H1 (cell line): ENCODE measurements around the gene PXMP4. TPM values are rescaled to one million over a fixed set of nuclear protein-coding genes. Genes with fewer than 3 reads are reported as not detected.

Experiments
- CTCF ChIA-PET: fragments of 300-600 bp; sonication (Branson Sonifier 250); formaldehyde crosslinking; loops from one replicate; lab custom pipeline; 2021; ENCODE audit not compliant: partially characterized antibody; lab: Charles Lee
- POLR2A ChIA-PET: fragments of 300-600 bp; sonication (Branson Sonifier 250); formaldehyde crosslinking; loops from one replicate; lab custom pipeline; 2021; ENCODE audit warnings: inconsistent platforms; ENCODE audit not compliant: partially characterized antibody; lab: Charles Lee
- DNase-seq, 2 experiments: peaks; one replicate each; pipeline versions ENCODE4 v3.0.0 to v3.0.0-alpha.2; 2010 to 2022; ENCODE audit warnings: low spot score in 2 of 2, low read depth in 1 of 2, mixed read lengths in 1 of 2
- FAIRE-seq: peaks from 2 replicates; lab custom pipeline; 2011; peaks lifted over from hg19 to GRCh38; lab: Jason Lieb, UNC
- H2AFZ ChIP-seq: 2 replicates; pipeline ENCODE4 v1.8.1; 2012; ENCODE audit warnings: low read length, inconsistent platforms
- H2AK5ac ChIP-seq: 2 replicates; pipeline ENCODE4 v1.6.1; 2013; ENCODE audit warnings: low read depth, low read length
- H2BK120ac ChIP-seq: replicated peaks from 2 replicates; pipeline ENCODE3; 2013; ENCODE audit warnings: low read depth, low read length, inconsistent platforms
- H2BK12ac ChIP-seq: 2 replicates; pipeline ENCODE4 v1.6.1; 2013; ENCODE audit warnings: low read depth, low read length
- H2BK15ac ChIP-seq: 2 replicates; pipeline ENCODE4 v1.6.1; 2013; ENCODE audit warnings: low read length
- H2BK20ac ChIP-seq: 2 replicates; pipeline ENCODE4 v1.6.1; 2013; ENCODE audit warnings: low read length
- H2BK5ac ChIP-seq: 2 replicates; pipeline ENCODE4 v1.6.1; 2013; ENCODE audit warnings: low read depth, low read length
- H3K14ac ChIP-seq: 2 replicates; pipeline ENCODE4 v1.6.1; 2013; ENCODE audit warnings: inconsistent platforms; ENCODE audit not compliant: insufficient read length
- H3K18ac ChIP-seq: 2 replicates; pipeline ENCODE4 v1.6.1; 2013; ENCODE audit warnings: low read length; ENCODE audit errors: extremely low read depth
- H3K23ac ChIP-seq: 2 replicates; pipeline ENCODE4 v1.6.1; 2013; ENCODE audit warnings: inconsistent platforms; ENCODE audit not compliant: insufficient read length
- H3K23me2 ChIP-seq: 2 replicates; pipeline ENCODE4 v1.6.1; 2013; ENCODE audit warnings: low read depth, low read length
- H3K27ac ChIP-seq: 2 replicates; pipeline ENCODE4 v1.6.1; 2011; ENCODE audit warnings: low read depth, low read length, inconsistent platforms
- H3K27me3 ChIP-seq, 4 experiments: replicated peaks in 1 of 4; 1 replicate in 1 of 4; 2 replicates in 3 of 4; pipeline versions ENCODE4 v1.6.1 to v1.8.1; 2011 to 2013; ENCODE audit warnings: low read length in 3 of 4, mild to moderate bottlenecking in 3 of 4, inconsistent platforms in 2 of 4, mixed read lengths in 2 of 4, moderate library complexity in 1 of 4; ENCODE audit not compliant: control insufficient read depth in 3 of 4, insufficient read depth in 3 of 4; ENCODE audit errors: extremely low read depth in 1 of 4
- H3K36me3 ChIP-seq, 4 experiments: 2 replicates each; pipeline versions ENCODE4 v1.6.1 to v1.8.1; 2011 to 2013; ENCODE audit warnings: mild to moderate bottlenecking in 4 of 4, low read length in 3 of 4, moderate library complexity in 2 of 4, control low read depth in 1 of 4, inconsistent platforms in 1 of 4; ENCODE audit not compliant: insufficient read depth in 4 of 4, control insufficient read depth in 2 of 4
- H3K4ac ChIP-seq: replicated peaks from 2 replicates; pipeline ENCODE3; 2013; ENCODE audit warnings: low read length, low read depth, mixed read lengths, inconsistent platforms; ENCODE audit not compliant: insufficient read length
- H3K4me1 ChIP-seq, 4 experiments: replicated peaks in 1 of 4; 1 replicate in 1 of 4; 2 replicates in 3 of 4; pipeline versions ENCODE4 v1.6.1 to v1.8.1; 2011 to 2013; ENCODE audit warnings: low read length in 3 of 4, inconsistent platforms in 2 of 4, mixed read lengths in 1 of 4; ENCODE audit not compliant: insufficient read depth in 4 of 4, control insufficient read depth in 3 of 4
- H3K4me2 ChIP-seq, 2 experiments: 2 replicates each; pipeline versions ENCODE4 v1.6.1 to v1.8.1; 2011 to 2013; ENCODE audit warnings: low read depth in 2 of 2, low read length in 2 of 2, control low read depth in 1 of 2, inconsistent platforms in 1 of 2, mild to moderate bottlenecking in 1 of 2; ENCODE audit not compliant: insufficient read depth in 1 of 2
- H3K4me3 ChIP-seq, 4 experiments: fragments of 200-600, 300-600 bp in 1 of 4; sonication (generic), shearing (Covaris generic), sonication (Bioruptor Twin) in 1 of 4; 2 replicates each; pipeline versions ENCODE4 v1.5.1 to v1.8.1; 2011 to 2016; ENCODE audit warnings: low read length in 4 of 4, low read depth in 3 of 4, control low read depth in 2 of 4, inconsistent platforms in 2 of 4, mild to moderate bottlenecking in 2 of 4, mixed read lengths in 1 of 4, moderate library complexity in 1 of 4; ENCODE audit not compliant: insufficient read depth in 2 of 4; ENCODE audit errors: extremely low read depth in 1 of 4
- H3K56ac ChIP-seq: replicated peaks from 2 replicates; pipeline ENCODE3; 2013; ENCODE audit warnings: low read depth, mild to moderate bottlenecking, mixed read lengths, low read length, inconsistent platforms; ENCODE audit not compliant: insufficient read length
- H3K79me1 ChIP-seq: 2 replicates; pipeline ENCODE4 v1.6.1; 2013; ENCODE audit warnings: low read depth, low read length, control low read depth
- H3K79me2 ChIP-seq, 2 experiments: 2 replicates each; pipeline versions ENCODE4 v1.6.1 to v1.8.1; 2012 to 2013; ENCODE audit warnings: low read length in 2 of 2, mild to moderate bottlenecking in 2 of 2, inconsistent platforms in 1 of 2; ENCODE audit not compliant: insufficient read depth in 2 of 2, control insufficient read depth in 1 of 2
- H3K9ac ChIP-seq, 4 experiments: replicated peaks in 1 of 4; 1 replicate in 1 of 4; 2 replicates in 3 of 4; pipeline versions ENCODE4 v1.6.1 to v1.8.1; 2011 to 2013; ENCODE audit warnings: low read depth in 3 of 4, low read length in 3 of 4, control low read depth in 2 of 4, mild to moderate bottlenecking in 2 of 4, moderate library complexity in 2 of 4, inconsistent platforms in 1 of 4; ENCODE audit errors: extremely low read depth in 1 of 4
- H3K9me3 ChIP-seq, 2 experiments: 2 replicates each; pipeline versions ENCODE4 v1.6.1 to v1.8.1; 2012 to 2013; ENCODE audit warnings: mild to moderate bottlenecking in 2 of 2, moderate library complexity in 2 of 2, control low read depth in 1 of 2, inconsistent platforms in 1 of 2, low read depth in 1 of 2, low read length in 1 of 2, mixed read lengths in 1 of 2; ENCODE audit not compliant: insufficient read depth in 2 of 2
- H4K20me1 ChIP-seq, 2 experiments: replicated peaks in 1 of 2; 2 replicates each; pipeline versions ENCODE3 to v1.8.1; 2011 to 2013; ENCODE audit warnings: inconsistent platforms in 2 of 2, low read length in 2 of 2, mild to moderate bottlenecking in 1 of 2; ENCODE audit not compliant: insufficient read depth in 2 of 2, control insufficient read depth in 1 of 2
- H4K5ac ChIP-seq: 2 replicates; pipeline ENCODE4 v1.6.1; 2013; ENCODE audit warnings: low read length, low read depth, mixed read lengths, inconsistent platforms; ENCODE audit not compliant: insufficient read length
- H4K8ac ChIP-seq: 2 replicates; pipeline ENCODE4 v1.8.0; 2013; ENCODE audit warnings: mild to moderate bottlenecking, moderate library complexity, low read length, inconsistent platforms; ENCODE audit not compliant: insufficient read depth; ENCODE audit errors: extremely low read depth
- H4K91ac ChIP-seq: replicated peaks from 2 replicates; pipeline ENCODE3; 2013; ENCODE audit warnings: low read length, mixed read lengths, inconsistent platforms; ENCODE audit not compliant: insufficient read length
- CBX5 ChIP-seq: fragments of 300-800, 300-1000 bp; sonication (generic); IDR thresholded peaks from 2 replicates; pipeline ENCODE4 v1.7.1; 2016; ENCODE audit warnings: antibody characterized with exemption, low read length, low read depth
- EZH2 ChIP-seq: fragments of 200-600 bp; sonication (generic); IDR thresholded peaks from 2 replicates; pipeline ENCODE4 v1.7.1; 2012; ENCODE audit warnings: low read depth, mild to moderate bottlenecking, moderate library complexity, low read length, inconsistent platforms; ENCODE audit not compliant: severe bottlenecking
- GABPA ChIP-seq: IDR thresholded peaks from 2 replicates; pipeline ENCODE4 v1.6.1; 2011; ENCODE audit warnings: mild to moderate bottlenecking, low read length, moderate library complexity, borderline replicate concordance; ENCODE audit not compliant: insufficient read depth
- GTF2F1 ChIP-seq: IDR thresholded peaks from 2 replicates; pipeline ENCODE4 v1.6.1; 2012; ENCODE audit warnings: low read depth, low read length, improper control_type of control experiment, borderline replicate concordance
- HDAC2 ChIP-seq, 2 experiments: fragments of 300-600 bp in 1 of 2; sonication (generic) in 1 of 2; IDR thresholded peaks; 2 replicates each; pipeline ENCODE4 v1.6.1; 2011 to 2012; ENCODE audit warnings: low read depth in 2 of 2, low read length in 2 of 2, mild to moderate bottlenecking in 2 of 2, moderate library complexity in 2 of 2, borderline replicate concordance in 1 of 2, inconsistent platforms in 1 of 2
- POLR2AphosphoS5 ChIP-seq: IDR thresholded peaks from 2 replicates; pipeline ENCODE4 v1.6.1; 2011; ENCODE audit warnings: low read depth, low read length
- SIN3A ChIP-seq, 2 experiments: IDR thresholded peaks in 1 of 2; conservative IDR thresholded peaks in 1 of 2; 2 replicates each; pipeline ENCODE4 v1.6.1; 2011 to 2012; ENCODE audit warnings: low read length in 2 of 2, improper control_type of control experiment in 1 of 2, low read depth in 1 of 2, mild to moderate bottlenecking in 1 of 2
- whole genome bisulfite sequencing, 2 experiments: shearing (Covaris generic) in 1 of 2; methylation state at CpG; one replicate each; pipeline versions ENCODE4 v1.1.6 to v1.1.7; 2013 to 2015; ENCODE audit warnings: low lambda C conversion rate in 2 of 2, mixed read lengths in 2 of 2, inconsistent platforms in 1 of 2, low coverage in 1 of 2, missing lambda C conversion rate in 1 of 2; ENCODE audit not compliant: insufficient replicate concordance in 2 of 2, insufficient coverage in 1 of 2, insufficient read length in 1 of 2; ENCODE audit errors: extremely low coverage in 1 of 2, missing lambda C conversion rate in 1 of 2; 5-methylcytosine and 5-hydroxymethylcytosine counted together
- polyA plus RNA-seq, 7 experiments: library from polyadenylated mRNA; depleted of rRNA in 3 of 7; stranded (reverse) in 5 of 7; unstranded in 2 of 7; fragments of >200 nt in 5 of 7; fragments of 200-250 nt in 2 of 7; gene quantifications; 1 replicate in 5 of 7; 2 replicates in 1 of 7; 4 replicates in 1 of 7; pipeline versions ENCODE4 v1.2.1 to v1.2.3, GENCODE V29; 2011 to 2013; ENCODE audit warnings: missing spikeins in 2 of 7, mixed read lengths in 2 of 7
- total RNA-seq: library from RNA; stranded (reverse); fragmentation: NEBNext Ultra II Directional; extraction: Animal tissue kit (Norgen Biotek cat#: 25700); gene quantifications from 2 replicates; pipeline ENCODE4 v1.2.1, GENCODE V29; 2021

PXMP4 gene
- total and polyA plus RNA-seq, 2 of the 8 experiments (the other 6 are each of a cell fraction or from before 2014, with no cell fraction given): 3.3 to 3.4 TPM

DNA sequence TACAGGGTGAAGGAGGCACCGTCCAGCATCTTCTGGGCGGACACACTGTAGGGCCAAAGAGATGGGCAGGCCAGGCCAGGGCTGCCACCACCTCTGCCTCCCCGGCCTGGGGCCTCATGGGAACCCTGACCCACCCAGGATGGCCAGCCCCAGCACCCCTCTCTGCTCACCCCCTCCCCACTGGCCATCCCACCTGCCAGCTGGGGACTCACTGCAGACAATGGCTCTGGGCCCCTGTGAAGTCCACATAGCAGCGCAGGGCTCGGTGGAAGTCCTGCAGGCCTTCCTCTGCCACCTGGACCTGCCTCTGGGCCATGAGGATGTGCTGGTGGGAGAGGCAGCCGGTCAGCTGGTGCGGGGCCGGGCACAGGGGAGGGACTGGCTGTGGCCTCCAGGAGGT is 61.6 kb downstream of the PXMP4 start:
- H2AFZ ChIP-seq: no peak overlapping the region
- no peak overlapping the region for H2BK5ac ChIP-seq
- H4K91ac ChIP-seq: no peak overlapping the region
- no peak overlapping the region for H2AK5ac ChIP-seq
- no peak overlapping the region for H3K56ac ChIP-seq
- H3K27ac ChIP-seq: no peak overlapping the region
- no peak overlapping the region for H2BK15ac ChIP-seq
- no peak overlapping the region for H3K18ac ChIP-seq
- no peak overlapping the region for H4K8ac ChIP-seq
- peaks cover 6% of the 10 kb centered on the region; the same call in 1 of the 2 replicates for H3K23me2 ChIP-seq
- no peak for DNase-seq
- H3K79me1 ChIP-seq: no peaks in the 10 kb centered on the region
- no peak overlapping the region for H3K4me3 ChIP-seq
- H4K5ac ChIP-seq: no peak overlapping the region
- ChIA-PET CTCF (interaction anchor here (5.0 kb wide), 1 partner anchor 10 kb away, joined by 31 read pairs; the partner anchor contains the start of gene ACTL10), POLR2A (interaction anchor here (17.9 kb wide), 1 partner anchor 21 kb away, joined by 245 read pairs; the partner anchor contains the start of gene NECAB3)
- no peak overlapping the region for H2BK20ac ChIP-seq
- no peak overlapping the region for H3K14ac ChIP-seq
- TF ChIP-seq GABPA: no peak
- no peak for TF ChIP-seq SIN3A (conservative IDR thresholded peaks at IDR 0.05 in 1 of 2, IDR thresholded peaks at IDR 0.05 in 1 of 2; ENCODE audit: low read depth in 1 of 2, low read length in 2 of 2)
- no peak for TF ChIP-seq HDAC2 (IDR thresholded peaks at IDR 0.05; ENCODE audit: borderline replicate concordance in 1 of 2, low read depth in 2 of 2, low read length in 2 of 2)
- no peak for TF ChIP-seq POLR2AphosphoS5
- no peak for TF ChIP-seq CBX5
- no peak for TF ChIP-seq EZH2
- no peak for TF ChIP-seq GTF2F1
- WGBS, 2 experiments: 92% methylated on average over 7 of the region's 8 CpGs; no CpG with 5 or more reads in 1 of the 2 experiments
- H3K23ac ChIP-seq: no peak overlapping the region
- no peaks in the 10 kb centered on the region for H3K27me3 ChIP-seq
- no peak overlapping the region for H2BK12ac ChIP-seq
- no peak overlapping the region for H3K9ac ChIP-seq
- peaks cover 0 to 10% (median 2%) of the 10 kb centered on the region in 4 experiments; a peak in 4 of 7 replicates for H3K4me1 ChIP-seq
- no peak overlapping the region for H3K4ac ChIP-seq
- H3K9me3 ChIP-seq: no peaks in the 10 kb centered on the region
- H2BK120ac ChIP-seq: no peak overlapping the region
- peaks cover 0 to 11% (median 0%) of the 10 kb centered on the region in 4 experiments; a peak in 2 of 8 replicates for H3K36me3 ChIP-seq
- peaks cover 0 to 8% of the 10 kb centered on the region in 2 experiments for H4K20me1 ChIP-seq
- H3K79me2 ChIP-seq: no peaks in the 10 kb centered on the region
- no peak for FAIRE-seq
- no peak overlapping the region for H3K4me2 ChIP-seq
